ENCODE data around the gene FAM181A.

FAM181A gene

DNA sequence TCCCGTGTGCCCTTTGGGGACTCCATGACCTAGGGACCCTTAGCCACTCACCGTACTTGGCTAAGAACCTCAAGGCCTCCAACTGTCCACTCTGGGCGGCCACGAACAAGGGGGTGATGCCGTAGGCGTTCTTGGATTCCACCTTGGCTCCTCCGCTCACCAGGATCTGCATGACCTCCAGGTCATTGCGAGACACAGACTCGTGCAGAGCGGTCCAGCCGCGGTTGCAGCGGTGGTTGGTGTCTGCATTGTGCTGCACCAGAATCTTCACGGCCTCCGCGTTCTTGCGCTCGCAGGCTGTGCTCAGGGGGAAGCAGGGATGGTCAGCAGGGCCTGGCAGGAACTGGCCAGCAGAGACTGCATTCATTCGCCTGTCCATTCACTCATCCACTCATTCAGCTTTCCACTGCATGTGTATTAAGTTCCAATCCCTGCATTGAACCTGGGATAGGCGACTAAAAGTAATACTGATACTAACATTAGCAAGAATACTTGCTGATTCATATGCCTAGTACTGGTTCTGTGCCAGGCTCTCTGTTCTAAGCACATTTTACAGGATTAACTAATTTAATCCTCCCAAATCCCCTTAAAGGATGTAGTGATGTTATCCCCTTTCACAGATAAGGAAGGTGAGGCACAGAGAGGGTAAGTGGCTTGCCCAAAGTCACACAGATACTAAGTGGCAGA, 23.9 kb downstream of the FAM181A start:
- no peak for DNase-seq (ENCODE audit: low read depth)

DNA sequence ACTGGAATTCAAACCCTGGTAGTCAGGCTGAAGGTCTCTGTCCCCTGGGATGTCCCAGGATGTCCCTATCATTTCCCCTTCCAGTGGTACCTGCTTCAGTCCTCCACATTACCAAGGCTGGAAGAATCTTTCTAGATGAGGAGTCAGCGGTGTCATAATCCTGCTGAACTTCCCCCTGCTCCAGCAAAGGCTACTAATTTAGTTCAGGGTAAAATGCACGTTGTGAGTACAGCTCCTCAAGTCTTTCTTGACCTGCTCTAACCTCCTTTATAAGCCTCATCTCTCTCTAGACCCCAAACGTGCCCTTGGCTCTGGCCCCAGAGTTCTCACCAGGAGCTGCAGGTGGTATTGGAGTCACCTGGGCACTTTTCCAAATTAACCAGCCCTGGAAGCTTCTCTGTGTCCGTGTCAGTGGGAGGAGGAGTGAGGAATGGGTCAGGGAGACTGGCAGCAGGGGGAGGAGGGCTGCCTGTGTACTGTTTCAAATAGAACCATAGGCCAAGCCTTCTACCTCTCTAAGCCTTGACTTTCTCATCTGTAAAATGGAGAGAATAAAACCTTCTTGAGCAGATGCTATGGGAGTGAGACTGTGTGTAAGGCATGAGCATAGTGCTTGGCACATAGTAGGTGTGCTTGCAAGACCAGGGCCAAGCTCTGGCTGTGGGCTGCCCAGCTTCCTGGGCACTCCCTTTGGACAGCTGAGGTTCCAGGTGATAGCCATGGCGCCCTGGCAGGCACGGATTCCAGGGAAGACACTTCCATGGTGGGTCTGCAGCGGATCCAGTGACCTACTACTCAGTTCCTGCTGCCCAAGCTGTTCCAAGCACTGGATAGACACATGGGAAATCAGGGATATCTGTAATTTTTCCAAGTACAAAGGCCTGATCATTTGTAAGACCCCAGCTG, 24.7 kb downstream of the FAM181A start:
- DNase-seq (ENCODE audit: low read depth), result no peak

DNA sequence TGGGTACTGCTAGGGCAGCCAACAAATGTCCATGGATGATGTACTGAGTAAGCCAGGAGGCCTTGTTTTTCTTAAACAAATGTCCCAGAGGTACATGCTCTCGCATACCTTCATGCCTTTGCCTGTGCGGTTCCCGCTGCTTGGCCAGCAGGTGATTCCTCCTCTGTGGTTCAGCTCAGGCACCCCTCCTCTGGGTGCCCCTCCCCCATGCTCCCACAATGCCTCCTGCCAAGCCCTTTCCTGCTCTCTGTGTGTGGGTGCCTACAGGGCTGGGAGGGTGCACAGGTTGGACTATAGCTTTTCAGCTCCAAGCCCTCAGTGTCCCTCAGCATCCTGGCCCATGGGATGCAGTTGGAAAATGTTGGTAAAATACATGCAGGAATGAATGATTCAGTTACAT, 25.7 kb downstream of the FAM181A start:
- no peak for DNase-seq (ENCODE audit: low read depth)

DNA sequence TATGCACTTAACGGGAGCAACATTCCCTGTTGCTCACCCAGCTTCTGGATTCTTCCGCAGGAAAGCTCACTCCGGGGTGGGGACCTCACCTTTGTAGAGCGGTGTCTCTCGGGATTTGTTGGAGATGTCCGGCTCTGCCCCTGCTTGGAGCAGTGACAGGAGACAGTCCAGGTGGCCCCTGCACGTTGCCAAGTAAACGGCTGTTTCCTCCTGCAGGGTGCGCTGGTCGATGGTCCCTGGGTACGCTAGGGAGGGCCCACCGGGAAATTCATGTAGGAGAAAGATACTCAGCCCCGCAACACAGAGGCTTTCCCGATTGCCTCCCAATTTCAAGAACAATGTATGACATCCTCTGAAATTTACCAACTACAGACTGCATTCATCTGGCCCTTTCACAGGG, 26.1 kb downstream of the FAM181A start:
- no peak for DNase-seq (ENCODE audit: low read depth)

DNA sequence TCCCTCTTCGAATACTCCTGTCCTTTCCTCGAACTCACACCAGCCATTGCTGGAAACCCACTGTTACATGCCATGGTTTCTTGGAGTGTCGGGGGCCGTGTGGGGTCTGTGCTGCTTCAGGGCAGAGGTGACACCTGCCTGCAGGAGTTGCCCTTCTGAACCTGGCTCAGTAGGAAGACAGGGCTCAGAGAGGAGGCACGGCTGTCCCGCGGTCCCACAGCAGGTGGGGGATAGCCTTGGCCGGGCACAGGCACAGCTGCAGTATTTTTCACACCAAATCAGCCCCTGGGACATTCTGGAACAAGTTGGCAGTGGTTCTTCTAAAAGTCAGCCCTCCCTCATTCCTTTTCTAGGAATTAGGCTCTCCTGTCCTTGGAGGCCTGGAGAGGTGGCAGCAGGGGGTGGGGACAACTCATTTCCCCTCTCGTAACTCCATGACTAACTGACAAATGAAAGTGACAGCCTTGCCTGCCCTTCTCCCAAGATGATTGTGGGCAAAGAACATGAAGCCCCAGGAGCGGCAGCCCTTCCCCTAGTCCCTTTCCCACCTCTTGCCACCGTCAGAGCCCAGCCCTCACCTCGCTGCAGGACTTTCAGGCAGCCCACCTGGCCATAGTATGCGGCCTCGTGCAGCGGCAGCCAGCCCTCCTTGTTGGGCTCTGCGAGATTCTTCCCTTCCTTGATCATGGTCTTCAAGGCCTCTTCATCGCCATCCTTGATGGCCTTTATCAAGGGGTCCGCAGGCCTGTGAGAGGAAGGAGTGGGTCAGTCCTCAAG, 26.8 kb downstream of the FAM181A start:
- no peak for DNase-seq (ENCODE audit: low read depth)

DNA sequence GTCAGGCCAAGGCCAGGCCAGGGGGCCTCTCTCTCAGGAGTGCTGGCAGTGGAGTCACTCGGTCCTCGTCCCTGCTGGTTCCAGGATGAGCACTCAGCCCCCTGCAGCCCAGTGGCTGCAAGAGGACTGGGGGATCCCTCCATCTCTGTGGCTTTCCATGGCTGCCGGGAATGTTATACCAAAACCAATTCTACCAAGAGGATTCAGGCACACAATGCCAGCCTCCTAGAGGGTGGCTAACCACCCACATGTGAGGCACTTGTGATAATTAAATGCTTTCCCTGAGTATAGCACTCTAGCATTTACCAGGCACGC, 27.3 kb downstream of the FAM181A start:
- no peak for DNase-seq (ENCODE audit: low read depth)

DNA sequence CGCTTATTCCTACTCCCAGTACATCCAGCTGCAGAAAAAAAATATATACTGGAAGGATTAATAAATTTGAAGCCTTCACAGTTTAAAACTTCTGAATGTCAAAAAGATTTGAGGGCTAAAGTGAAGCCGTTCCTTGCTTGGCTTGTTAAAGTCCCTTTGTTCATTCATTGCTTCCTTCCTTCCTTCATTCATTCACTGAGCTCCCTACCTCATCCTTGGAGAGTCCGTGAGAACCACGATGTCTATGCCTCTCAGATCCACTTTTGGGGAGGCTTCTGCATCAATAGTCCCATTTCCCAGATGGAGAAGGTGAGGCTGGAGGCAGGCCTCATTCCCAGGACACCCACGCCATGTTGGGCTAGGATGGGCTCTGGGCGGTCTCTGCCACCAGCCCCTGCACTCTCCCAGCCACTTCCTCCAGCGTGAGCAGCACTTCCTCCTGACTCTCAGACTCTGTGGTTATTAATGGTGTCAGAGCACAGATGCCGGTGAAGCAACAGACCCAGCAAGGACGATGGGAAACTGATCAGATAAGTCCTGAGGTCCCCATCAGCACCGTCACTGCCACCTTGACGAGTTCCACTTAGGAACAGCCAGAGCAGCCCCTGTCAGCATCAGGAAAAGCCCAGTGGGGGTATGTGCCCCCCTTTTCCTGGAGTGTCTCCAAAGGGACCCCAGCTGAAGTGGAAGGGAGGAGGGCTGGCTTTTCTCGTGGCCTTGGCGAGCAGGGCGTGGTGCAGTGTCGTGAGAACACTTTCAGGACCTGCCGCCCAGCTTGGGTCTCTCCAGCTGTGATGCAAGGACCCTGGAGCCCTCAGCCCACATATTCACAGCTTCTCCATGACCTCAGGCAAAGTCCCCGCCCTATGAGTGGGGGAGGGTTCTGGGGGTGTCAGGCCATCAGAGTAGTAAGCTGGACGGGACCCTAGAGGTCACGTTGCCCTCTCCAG, 28.0 kb downstream of the FAM181A start:
- no peak for DNase-seq (ENCODE audit: low read depth)

DNA sequence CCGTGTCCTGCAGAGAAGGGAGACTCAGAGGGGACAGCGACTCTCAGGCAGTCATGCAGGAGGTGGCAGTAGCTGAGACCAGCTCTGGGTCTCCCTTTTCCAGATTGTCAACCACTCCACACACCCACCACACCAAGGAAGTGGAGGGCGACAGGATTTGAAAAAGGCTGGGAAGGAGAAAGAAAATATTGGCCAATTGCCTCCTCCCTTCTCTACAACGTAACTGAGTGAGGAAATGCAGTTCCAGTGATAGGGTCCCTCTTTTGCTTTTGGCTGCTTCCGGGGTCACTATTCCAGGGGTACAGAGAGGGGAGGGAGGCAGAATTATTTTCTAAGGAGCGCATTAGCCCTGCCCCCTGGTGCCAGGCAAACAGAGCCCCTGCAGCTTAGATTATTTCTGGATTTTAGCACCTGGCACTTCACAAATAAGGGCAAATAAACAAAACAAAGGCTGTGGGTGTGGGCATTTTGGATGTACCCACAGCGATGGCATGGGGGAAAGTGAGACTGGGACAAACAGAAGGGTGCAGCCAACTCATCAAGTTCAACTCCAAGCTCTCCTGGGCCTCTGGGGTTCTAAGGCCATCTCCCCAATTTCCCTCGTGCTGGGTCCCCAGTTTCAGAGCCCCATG, 28.8 kb downstream of the FAM181A start:
- DNase-seq (ENCODE audit: low read depth), result no peak

DNA sequence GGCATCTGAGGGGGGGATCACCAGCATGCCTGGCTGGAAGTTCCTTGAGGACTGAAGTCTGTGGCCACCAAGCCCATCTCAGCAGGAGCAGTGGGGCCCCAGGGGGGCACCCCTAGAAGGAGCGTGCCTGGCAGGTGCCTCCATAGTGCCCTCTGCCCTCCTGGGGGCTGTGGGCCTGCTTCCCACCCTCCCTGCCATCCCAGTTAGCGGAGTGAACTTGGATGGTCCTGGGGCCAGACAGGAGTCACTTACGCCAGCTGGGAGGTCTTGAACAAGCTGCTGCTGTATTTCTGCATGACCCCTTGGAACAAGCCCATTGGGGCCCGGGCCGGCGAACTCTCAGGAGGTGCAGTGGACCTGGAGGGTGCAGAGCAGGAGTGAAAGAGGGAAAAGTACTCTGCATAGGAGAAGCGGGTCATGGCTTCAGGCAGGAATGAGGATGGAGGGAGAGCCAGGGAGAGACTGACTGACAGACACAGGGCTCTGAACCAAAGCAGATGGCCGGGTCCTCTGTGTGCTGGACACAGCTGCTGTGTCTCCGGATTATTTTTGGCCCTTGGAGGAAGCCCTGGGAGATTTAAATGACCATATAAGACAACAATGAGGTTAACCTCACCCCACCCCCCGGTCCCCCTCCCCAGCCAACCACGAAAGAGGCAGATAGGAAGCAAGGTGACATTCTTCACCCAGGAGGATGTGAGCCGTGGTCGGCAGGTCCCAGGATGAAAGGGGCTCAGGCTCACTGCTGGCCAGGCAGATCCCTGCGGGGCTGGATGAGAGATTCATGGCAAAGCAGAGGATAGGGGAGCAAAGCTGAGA, 29.6 kb downstream of the FAM181A start:
- no peak for DNase-seq (ENCODE audit: low read depth)

DNA sequence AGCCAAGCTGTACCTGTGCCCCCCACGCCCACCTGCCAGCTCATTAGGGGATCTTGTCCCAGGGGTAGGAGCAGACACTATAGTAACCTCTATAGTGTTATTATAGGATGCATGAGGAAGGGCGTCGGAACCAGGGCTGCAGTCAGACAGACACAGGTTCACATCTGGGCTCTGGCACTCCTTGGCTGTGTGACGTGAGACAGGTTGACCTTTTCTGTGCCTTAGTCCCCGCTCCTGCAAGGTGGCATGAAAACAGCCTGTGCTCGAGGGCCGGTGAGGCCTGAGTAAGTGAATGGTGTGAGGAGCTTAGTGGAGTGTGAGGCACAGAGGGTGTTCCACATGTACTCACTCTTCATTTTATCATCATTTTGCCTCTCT, 30.2 kb downstream of the FAM181A start:
- no peak for DNase-seq (ENCODE audit: low read depth)

DNA sequence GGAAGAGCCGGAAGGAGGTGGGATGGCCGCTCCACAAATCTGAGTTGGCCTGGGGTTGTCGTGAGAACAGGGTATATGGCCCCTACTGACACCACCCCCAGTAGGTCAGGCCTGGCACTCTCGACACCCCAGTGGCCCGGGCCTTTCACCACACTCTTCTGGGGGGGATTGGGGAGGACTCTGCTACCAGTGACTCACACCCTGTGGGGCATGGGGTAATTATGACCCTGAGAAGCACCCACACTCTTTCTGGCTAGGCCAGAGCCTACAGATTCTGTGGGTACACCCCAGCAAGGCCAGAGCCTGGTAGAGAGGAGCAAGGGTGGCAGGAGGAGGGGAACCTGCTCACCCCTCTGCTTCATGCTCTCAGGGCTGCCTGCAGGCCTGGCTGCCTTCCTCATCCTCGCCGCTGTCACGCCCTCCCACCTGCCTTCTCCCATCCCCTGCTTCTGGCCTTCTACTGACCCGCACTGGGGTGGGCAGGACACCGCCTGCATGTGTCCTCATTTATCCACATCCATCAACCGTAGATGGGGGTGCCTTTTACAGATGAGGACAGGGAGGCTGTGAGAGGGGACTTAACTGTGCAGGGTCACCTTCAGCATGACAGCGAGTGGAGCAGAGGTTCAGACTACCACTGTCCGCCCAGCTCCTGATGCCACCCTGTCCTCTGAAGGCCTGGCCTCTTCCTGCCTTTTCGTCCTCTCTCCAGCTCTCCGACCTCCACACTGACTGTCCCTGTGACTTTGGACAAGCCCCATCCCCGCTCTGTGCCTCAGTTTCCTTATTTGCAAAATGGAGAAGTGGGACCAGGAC, 30.8 kb downstream of the FAM181A start:
- no peak for DNase-seq (ENCODE audit: low read depth)

DNA sequence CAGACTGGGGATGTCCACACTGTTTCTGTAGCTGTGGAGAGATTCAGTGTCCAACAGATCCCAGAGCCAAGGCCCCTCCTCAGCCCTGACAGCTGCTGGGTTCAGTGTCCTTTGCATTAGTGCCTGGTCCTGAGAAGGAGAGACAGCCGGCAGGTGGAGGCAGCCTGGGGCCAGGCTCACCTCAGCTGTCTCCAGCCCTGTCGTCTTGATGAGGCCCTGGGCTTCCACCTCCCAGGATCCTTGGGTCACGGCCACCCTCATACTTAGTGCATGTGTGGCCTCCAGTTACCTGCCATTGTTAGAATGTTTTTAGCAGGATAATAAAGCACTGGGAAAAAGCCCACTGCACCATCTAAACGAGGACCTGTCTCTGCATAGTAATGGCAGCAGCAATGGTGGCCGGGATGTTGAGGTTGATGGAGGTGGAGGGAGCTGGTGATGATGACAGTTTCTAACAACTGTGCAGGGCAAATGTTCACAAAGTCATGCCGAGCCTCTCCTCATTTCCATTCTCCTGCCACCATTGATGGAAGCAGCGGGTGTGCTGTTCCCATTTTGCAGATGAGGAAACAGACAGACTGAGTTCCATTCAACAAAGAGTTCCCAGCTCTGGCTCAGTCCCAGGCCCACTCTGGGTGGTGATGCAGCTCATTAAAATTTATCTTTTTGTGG, 31.6 kb downstream of the FAM181A start:
- no peak for DNase-seq (ENCODE audit: low read depth)

DNA sequence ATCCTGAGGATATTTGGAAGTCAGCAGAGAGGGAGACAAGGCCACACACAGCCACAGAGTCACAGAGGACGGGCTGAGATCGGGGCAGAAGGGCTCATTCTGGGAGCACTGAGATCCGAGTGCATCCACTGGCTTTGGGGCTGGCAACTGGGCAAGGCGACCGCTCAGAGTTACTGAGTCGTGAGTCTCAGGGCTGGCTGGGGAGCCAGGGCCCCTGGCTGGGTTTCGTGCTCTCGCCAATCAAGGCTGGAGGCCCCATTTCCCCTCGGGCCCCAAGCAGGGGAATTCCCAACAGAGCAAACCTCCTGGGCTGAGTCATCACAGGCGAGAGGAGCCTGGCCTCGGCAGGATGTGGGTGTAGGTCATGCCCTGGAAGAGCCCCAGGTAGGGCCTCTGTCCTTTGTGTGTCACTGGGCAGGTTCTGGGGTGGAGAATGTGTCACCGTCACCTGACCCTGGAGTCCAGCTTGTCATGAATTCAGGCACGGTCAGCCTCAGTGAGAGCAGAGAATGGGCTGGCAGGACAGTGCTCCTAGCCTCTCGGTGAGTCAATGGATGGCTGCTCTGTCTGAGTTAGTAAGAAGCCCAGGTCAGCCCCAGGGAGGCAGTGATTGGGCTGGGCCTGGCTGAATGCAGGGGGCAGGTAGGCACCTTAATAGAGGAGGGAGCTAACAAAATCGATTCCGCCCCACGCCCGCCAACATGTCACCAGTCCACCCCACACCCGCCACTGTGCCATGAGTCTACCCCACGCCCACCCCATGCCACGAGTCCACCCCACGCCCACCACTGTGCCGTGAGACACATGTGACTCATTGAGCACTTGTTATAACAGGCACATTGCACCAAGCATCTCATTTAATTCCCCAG, 32.3 kb downstream of the FAM181A start:
- DNase-seq (ENCODE audit: low read depth), result no peak

DNA sequence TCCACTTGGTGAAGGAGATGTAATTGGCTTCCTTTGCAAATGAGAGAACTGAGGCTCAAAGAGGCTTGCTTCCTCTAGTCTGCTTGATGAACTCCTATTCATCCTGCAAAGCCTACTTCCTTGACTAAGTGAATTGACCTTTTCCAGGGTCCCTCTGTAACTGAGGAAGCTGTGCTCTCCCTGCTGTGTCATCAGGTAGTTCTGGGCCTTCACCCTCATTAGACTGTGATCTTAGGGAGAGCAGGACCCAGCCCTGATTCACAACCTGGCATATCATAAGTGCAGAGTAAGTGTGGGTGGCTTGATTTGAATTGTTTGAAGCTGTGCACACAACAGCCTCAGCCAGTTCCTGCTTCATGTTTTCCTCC, 32.9 kb downstream of the FAM181A start:
- no peak for DNase-seq (ENCODE audit: low read depth)

DNA sequence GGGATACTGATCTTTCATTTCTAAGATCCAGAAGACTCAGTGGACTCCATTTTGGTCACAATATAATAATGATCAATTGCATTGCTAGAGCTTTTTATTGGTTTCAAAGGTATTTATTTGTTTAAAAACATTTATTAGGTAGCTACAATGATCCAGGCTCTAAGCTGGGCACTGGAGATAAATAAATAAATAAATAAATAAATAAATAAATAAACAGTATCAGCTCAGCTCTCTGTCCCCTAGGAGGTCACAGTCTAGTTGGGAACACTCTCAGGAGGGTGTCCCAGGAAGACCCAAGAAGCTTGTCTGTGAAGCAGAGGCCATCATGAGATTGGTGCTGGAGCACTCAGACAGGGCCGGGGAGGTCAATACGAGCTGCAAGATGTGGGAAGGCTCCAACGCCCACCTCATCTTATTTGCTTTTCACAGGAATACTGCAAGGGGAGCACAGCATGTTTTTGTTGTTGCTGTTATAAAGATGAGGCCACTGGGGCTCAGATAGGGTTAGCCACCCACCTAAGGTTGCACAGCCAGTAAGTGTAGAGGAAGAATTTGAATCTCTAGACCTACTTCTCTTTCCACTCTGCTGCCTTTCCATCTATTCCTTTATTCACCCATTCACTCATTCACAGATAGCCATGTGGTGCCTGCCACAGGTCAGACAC, 33.8 kb downstream of the FAM181A start:
- DNase-seq (ENCODE audit: low read depth), result no peak

DNA sequence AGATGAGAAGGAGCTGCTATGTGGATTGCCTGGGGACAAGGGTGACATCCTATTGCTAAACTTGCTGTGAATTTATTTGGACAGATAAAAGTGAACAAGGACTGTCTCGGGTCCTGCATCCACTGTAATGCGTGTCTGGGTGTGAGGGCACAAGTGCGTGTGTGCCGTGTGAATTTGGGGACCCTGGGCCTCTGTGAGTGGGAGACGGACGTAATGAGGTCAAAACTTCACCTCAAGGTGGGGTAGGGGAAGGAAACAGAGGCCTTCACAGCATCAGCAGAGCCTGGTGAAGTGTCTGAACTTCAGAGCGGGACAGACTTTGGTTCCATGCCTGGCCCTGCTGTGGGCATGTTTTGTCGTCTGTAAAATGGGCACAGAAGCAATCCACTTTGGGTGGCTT, 34.5 kb downstream of the FAM181A start:
- DNase-seq (ENCODE audit: low read depth), result no peak

All from stromal cell of bone marrow (primary cell).